SK-N-MC (cell line): Measurements from ENCODE around the gene POLD2.

Source experiments
- EZH2 ChIP-seq: fragments of 200-600 bp; sonication (generic); IDR thresholded peaks from one replicate; pipeline ENCODE4 v1.6.1; 2017; ENCODE audit warnings: antibody characterized with exemption
- POLR2AphosphoS5 ChIP-seq: IDR thresholded peaks from 2 replicates; pipeline ENCODE4 v1.6.1; 2012; ENCODE audit warnings: mild to moderate bottlenecking, low read depth, low read length, borderline replicate concordance

DNA sequence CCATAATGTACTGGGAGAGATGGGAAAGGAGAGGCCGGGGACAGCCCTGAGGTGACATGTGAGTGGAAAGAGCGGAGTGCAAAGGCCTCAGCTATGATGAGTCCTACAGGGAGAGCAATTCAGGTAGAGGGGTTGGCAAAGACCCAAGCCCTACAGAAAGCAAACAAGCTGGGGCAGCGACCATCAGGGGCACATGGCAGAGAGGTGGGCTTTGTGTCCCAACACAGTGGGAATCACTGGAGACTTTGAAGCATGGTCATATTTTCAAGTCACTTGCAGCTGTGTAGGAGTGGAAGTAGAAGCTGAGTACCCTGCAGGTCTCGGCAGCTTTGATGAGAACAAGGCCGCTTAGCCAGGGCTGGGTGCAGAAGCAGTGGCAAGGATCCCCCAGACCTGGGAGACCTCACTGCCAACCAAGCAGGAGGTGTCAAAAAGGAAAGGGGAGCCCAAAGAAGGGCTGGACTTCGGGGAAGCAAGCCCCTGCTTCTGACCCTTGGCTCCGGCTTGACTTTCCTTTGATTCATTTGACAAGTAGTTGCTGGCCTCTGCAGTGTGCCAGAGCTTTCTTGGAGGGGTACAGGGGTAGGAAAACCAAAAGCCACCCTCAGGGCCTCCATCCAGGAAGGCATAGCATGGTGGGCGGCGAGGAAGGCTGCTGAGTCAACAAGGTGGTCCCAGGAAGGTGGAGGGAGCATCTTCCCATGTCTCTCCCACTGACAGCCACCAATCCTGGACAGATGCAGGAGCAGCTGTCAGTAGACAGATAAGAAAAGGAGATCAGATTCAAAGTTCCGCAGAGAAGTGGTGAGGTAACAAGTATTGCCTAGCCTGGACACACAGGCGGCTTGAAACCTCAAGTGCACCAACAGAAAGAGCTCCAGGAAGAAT, 56.0 kb downstream of the POLD2 start:
- TF ChIP-seq EZH2 (no peak), POLR2AphosphoS5 (no peak; the same call in 1 of the 2 replicates)
